ENCODE data around the gene PLEKHM1.
"Not testable (repeated sequence)": the region's sequence is repeated elsewhere in the genome, so short reads cannot be mapped to it uniquely, and the experiment has no call there.

GRCh38 chr17:45497449-45497848 is 6.9 kb upstream of the PLEKHM1 start:
- not testable (repeated sequence) for TF ChIP-seq EZH2 (IDR thresholded peaks at IDR 0.05; ENCODE audit: insufficient read depth, low read length); CTCF (IDR thresholded peaks at IDR 0.05; ENCODE audit: insufficient read depth, low read depth, low read length)
